Right kidney (tissue), 1 donor: ENCODE measurements around the gene FADS2.

ENCODE experiments used
- DNase-seq: peaks from one replicate; pipeline ENCODE4 v3.0.0-alpha.2; 2016

FADS2 gene

GRCh38 chr11:61844909-61845565 lies 16.9 kb downstream of the FADS2 start:
- DNase-seq = no peak

DNA sequence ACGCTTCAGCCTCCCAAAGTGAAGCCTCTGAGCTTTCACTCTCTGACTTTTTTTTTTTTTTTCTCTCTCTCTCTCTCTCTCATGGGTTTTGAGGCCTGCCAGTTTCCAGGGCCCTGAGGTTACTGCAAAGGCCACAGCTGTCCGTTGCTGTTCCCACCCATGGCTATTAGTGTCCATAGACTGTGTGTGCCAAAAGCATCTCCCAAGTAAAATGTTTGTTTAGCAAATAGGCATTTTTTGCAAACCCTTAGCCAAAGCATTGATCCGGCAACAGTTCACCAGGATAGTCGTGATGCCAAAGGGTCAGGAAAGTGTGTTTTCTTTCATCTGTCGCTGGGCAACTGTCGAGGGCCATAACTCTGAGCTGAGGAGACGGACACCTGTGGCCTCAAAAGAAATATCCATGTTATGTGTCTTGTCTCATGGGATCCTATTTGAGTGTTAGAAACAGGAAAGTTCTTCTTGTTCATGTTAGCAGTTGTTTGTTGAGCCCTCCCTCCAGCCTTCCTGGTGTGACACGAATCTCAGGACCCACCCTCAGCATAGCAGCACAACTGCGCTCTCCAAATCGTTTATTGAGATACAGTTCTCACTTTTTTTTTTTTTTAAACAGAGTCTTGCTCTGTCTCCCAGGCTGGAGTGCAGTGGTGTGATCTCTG lies 18.4 kb downstream of the FADS2 start:
- DNase-seq = no peak

DNA sequence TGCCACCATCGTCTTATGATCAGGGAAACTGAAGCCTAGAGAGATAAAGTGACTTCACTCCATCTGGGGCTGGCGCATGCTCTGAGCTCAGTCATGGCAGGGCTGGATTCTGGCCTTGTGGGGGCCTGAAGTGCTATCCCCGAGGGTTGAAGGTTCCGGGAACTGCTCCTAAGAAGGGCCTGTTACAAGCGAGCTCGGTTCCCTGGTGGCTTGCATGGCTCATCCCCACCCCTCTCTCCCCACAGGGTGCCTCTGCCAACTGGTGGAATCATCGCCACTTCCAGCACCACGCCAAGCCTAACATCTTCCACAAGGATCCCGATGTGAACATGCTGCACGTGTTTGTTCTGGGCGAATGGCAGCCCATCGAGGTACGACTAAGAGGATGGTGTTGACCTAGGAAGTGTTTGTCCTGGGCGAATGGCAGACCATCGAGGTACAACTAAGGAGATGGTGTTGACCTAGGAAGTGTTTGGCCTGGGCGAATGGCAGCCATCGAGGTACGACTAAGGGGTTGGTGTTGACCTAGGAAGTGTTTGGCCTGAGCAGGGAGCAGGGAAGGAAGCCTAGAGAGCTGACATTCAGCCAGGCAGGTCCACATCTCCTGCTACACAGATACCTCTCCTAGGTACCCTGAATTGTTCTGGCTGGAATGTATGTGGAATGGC lies 19.9 kb downstream of the FADS2 start:
- no peak for DNase-seq

- DNase-seq = no peak
Measured at GRCh38 chr11:61848631-61849030, 20.5 kb downstream of the FADS2 start.

- DNase-seq = no peak
Measured at GRCh38 chr11:61850687-61851086, 22.6 kb downstream of the FADS2 start.

DNA sequence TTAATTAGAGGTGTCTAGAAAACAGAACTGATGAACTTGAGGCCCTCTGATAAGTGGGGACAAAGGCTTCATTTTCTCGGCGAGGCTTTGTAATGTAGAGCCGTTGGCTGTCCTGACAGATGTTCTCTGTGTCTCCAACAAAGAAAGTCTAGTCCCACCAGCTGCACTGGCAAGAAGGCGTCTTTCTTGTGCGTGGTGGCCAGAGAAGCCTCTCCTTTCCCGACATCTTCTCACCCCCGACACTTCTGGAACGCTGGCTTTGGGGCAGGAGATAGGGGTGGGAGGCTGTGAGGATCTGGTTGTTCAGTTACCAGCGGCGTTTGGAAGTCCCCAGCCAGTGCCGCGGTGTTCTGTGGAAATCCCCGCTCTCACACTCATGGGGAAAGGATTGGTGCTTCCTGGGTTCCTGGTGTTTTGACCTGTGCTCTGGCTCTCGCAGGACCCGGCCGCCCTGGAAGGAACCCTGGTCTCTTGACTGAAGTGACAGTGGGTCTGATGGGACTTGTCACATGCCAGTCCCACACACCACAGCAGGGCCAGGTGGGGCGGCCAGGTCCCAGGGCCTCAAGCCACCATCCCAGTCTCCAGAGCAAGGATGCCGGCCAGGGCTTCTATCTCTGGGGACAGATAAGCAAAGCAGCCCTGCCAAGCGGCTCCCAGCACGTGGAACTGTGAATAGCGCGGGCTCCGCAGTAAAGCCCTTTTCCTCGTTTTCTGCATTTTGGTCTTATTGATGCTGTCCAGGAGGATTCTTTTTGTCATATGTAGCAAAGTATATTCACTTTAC lies 23.2 kb downstream of the FADS2 start:
- DNase-seq = no peak

- no peak for DNase-seq
Measured at GRCh38 chr11:61851900-61852295, 23.8 kb downstream of the FADS2 start.

DNA sequence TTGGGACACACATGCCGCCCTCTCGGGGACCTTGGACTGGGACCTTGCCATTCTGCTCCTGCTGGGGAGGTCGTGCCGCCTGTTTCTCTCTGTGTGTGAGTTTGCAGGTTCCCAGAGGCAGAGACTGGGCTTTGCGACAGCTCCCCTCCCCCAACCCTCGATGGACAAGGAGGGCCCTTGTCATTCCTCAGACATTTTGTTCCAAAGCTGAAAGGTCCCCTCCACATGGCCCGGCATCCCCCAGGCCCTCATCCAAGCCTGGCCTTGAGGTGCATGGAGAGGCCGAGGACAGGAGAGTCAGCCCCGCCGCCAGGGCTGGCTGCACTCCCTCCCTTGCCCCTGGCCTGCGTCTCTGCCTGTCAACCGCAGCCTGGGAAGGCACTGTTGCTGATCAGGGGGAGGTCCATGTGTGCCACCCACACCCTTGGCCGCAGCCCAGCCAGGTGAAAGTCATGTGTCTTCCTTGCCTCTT lies 25.6 kb downstream of the FADS2 start:
- no peak for DNase-seq

- DNase-seq = no peak
Measured at GRCh38 chr11:61854206-61854895, 26.3 kb downstream of the FADS2 start.

DNA sequence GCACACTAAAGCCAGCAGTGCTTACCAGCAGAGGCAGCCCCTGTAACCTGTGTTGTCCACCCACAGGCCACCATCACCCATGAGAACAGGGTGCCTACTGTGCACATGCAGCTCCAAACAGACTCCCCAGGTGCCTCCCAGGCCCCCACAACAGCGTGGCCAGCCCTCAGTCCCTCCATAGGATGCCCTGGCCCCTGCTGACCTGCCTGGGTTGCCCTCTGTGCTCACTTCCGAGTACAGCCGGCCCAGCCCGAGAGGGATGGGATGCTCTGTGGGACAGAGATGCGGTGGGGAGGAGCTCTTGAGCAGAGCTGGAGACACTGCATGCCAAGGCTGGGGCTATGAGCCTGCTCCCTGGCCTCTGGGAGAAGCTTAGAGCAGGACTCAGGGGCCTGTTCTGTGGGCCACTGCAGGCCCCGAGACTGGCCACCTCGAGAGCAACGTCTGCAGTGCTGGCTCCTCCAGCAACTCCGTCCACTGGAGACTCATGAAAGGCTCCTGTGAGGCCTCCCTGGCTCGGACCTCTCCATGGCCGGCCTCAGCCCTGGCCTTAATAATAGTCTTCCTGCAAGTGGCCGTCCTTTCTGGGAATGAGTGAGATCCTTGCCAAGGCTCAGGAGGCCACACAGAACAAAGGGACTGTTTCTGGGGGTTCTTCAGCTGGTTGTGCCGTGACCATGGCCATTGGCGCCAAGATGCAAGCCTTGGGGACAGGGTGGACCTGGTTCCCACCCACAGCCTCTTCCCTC lies 27.0 kb downstream of the FADS2 start:
- DNase-seq = no peak

- no peak for DNase-seq
Measured at GRCh38 chr11:61855939-61856680, 28.0 kb downstream of the FADS2 start.

- DNase-seq = no peak
Measured at GRCh38 chr11:61860054-61860903, 32.2 kb downstream of the FADS2 start.

GRCh38 chr11:61861634-61862033 lies 33.5 kb downstream of the FADS2 start:
- no peak for DNase-seq

GRCh38 chr11:61862714-61863547 lies 34.8 kb downstream of the FADS2 start:
- no peak for DNase-seq

- no peak for DNase-seq
Measured at GRCh38 chr11:61863548-61864081, 35.5 kb downstream of the FADS2 start.

DNA sequence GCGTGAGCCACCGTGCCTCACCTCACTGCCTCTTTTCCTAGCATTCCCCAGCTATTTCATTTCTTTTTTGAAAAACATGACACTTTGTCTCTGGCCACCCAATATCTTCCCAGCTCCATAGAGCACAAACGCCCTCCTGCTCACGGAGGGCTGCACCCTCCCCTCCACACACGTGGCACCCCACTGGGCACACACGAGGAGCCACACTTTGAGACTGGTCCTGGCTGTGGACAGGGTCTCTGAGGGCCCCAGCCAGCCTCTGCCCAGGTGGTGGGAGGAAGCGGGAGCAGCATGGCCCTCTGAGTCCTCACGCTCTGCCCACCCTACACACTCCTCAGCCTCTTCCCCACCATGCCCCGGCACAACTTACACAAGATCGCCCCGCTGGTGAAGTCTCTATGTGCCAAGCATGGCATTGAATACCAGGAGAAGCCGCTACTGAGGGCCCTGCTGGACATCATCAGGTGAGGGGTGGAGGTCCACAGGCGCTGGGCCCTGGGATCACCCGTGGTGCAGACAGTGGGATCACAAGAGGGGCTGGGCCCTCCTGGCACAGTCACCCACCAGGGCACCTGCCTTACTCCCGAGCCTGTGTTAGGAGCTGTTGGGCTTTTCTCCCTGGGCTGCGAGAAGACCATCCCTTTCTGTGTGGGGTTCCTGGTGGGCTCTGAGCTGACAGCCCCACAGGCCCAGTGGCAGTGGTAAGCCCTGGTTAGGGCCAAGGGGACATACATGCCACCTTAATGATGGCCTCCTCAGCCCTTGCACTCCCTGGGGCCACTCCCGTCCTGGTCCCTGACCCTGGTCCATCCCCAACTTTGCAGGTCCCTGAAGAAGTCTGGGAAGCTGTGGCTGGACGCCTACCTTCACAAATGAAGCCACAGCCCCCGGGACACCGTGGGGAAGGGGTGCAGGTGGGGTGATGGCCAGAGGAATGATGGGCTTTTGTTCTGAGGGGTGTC lies 37.0 kb downstream of the FADS2 start:
- no peak for DNase-seq
